Thyroid gland (tissue), 4 donors: ENCODE measurements around the gene LDLRAD3.

ENCODE experiments used
- POLR2A ChIP-seq, 2 donors: fragments of 450-650 bp; IDR thresholded peaks; one replicate each; pipeline ENCODE4 v1.6.1; 2017; ENCODE audit warnings: antibody characterized with exemption in 2 of 2, mild to moderate bottlenecking in 2 of 2, moderate library complexity in 1 of 2
- TF ChIP-seq, protein P1 (sequence below), 6 experiments: fragments of 200-600 bp in 3 of 6; fragments of 450-650 bp in 3 of 6; sonication (generic) in 3 of 6; IDR thresholded peaks; one replicate each; pipeline ENCODE4 v1.5.1; 2016 to 2019; ENCODE audit warnings: antibody characterized with exemption in 6 of 6, mild to moderate bottlenecking in 2 of 6, inconsistent platforms in 1 of 6, moderate library complexity in 1 of 6

DNA sequence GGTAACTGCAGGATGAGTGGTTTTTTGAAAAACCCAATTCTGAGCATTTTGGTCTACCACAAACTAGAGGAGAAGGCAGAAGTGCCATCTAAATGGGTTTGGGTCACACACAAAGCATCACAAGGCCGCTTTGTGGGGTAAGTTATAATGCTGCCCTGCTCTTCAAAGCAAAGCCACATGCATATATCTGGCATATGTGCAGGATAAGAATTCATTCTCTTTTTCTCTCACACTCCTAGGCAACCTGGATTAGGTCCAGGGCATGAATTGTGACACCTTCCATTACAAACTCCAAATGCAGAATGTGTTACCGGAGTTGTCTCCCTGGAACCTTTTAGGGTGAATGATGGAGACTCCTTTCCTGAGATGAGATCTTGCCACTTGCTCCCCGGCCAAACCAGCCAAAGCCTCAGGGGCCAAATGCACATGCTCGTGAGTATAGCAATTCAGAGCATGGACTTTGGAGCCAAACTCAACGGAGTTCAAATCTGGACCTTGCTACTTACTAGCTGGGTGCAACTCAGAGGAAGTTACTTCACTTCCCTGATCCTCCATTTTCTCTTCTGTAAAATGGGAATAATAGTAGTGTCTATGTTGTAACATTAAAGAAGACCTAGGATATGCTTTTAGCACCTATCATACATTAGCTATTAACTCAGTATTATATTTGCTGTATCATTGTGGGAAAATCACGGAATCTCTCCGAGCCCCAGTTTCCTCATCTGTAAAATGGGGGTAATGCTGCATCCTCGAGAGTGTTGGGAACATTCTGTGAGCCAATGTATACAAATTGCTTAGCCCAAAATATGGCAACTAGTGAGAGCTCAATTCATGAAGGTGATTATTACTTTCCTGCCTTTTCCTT is 248.8 kb downstream of the LDLRAD3 start:
- TF ChIP-seq, protein P1, sequence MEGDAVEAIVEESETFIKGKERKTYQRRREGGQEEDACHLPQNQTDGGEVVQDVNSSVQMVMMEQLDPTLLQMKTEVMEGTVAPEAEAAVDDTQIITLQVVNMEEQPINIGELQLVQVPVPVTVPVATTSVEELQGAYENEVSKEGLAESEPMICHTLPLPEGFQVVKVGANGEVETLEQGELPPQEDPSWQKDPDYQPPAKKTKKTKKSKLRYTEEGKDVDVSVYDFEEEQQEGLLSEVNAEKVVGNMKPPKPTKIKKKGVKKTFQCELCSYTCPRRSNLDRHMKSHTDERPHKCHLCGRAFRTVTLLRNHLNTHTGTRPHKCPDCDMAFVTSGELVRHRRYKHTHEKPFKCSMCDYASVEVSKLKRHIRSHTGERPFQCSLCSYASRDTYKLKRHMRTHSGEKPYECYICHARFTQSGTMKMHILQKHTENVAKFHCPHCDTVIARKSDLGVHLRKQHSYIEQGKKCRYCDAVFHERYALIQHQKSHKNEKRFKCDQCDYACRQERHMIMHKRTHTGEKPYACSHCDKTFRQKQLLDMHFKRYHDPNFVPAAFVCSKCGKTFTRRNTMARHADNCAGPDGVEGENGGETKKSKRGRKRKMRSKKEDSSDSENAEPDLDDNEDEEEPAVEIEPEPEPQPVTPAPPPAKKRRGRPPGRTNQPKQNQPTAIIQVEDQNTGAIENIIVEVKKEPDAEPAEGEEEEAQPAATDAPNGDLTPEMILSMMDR (IDR thresholded peaks at IDR 0.05): no peak
- no peak for TF ChIP-seq POLR2A (IDR thresholded peaks at IDR 0.05)
